Activated CD4-positive, alpha-beta T cell treated with anti-CD3 and anti-CD28 coated beads, Interleukin-2, amount 50 U/mL, for 1 hour (primary cell): ENCODE data around the gene VSIG10.
"Not testable (repeated sequence)": the region's sequence is repeated elsewhere in the genome, so short reads cannot be mapped to it uniquely, and the experiment has no call there.

Experiments used
- DNase-seq: peaks from one replicate; pipeline ENCODE4 v3.0.0-alpha.2; 2020

VSIG10 gene

GRCh38 chr12:118103601-118104382 is at the start of gene VSIG10:
VSIG10 (minus strand) TSS chr12:118104011; CDS start chr12:118103671, 340 bp downstream.
- DNase-seq = peak; percentile 11

- no peak for DNase-seq
Observed at GRCh38 chr12:118151755-118152154, 47.9 kb upstream of the VSIG10 start.

GRCh38 chr12:118150625-118151024 is 46.8 kb upstream of the VSIG10 start:
- no peak for DNase-seq

- no peak for DNase-seq
Observed at GRCh38 chr12:118148287-118148686, 44.5 kb upstream of the VSIG10 start.

- DNase-seq = no peak
Observed at GRCh38 chr12:118145798-118146156, 42.0 kb upstream of the VSIG10 start.

- DNase-seq = no peak
Observed at GRCh38 chr12:118145113-118145797, 41.4 kb upstream of the VSIG10 start.

- no peak for DNase-seq
Observed at GRCh38 chr12:118144499-118144898, 40.7 kb upstream of the VSIG10 start.

- no peak for DNase-seq
Observed at GRCh38 chr12:118140825-118141224, 37.0 kb upstream of the VSIG10 start.

GRCh38 chr12:118137148-118137678 is 33.4 kb upstream of the VSIG10 start:
- no peak for DNase-seq

- peak; percentile 25 for DNase-seq
Observed at GRCh38 chr12:118136559-118137003, 32.8 kb upstream of the VSIG10 start.

- peak; percentile 92 for DNase-seq
Observed at GRCh38 chr12:118135788-118136558, 32.2 kb upstream of the VSIG10 start, which contains the start of gene PEBP1. PEBP1 (plus strand) TSS chr12:118136124; CDS start chr12:118136210, 86 bp downstream.

- DNase-seq = not testable (repeated sequence)
Observed at GRCh38 chr12:118129436-118129835, 25.6 kb upstream of the VSIG10 start.

GRCh38 chr12:118127867-118128266 is 24.1 kb upstream of the VSIG10 start:
- DNase-seq = no peak

GRCh38 chr12:118126119-118126757 is 22.4 kb upstream of the VSIG10 start:
- DNase-seq = no peak

GRCh38 chr12:118125743-118126118 is 21.9 kb upstream of the VSIG10 start:
- DNase-seq = no peak

- no peak for DNase-seq
Observed at GRCh38 chr12:118124333-118124874, 20.6 kb upstream of the VSIG10 start.

- DNase-seq = no peak
Observed at GRCh38 chr12:118122264-118122663, 18.5 kb upstream of the VSIG10 start.

GRCh38 chr12:118120579-118121363 is 17.0 kb upstream of the VSIG10 start:
- DNase-seq = peak; percentile 63

- DNase-seq = no peak
Observed at GRCh38 chr12:118119449-118119879, 15.7 kb upstream of the VSIG10 start.

GRCh38 chr12:118109088-118109487 is 5.3 kb upstream of the VSIG10 start:
- DNase-seq = no peak

GRCh38 chr12:118107694-118108093 is 3.9 kb upstream of the VSIG10 start:
- no peak for DNase-seq
